Panc1 (cell line): ENCODE data around the gene RWDD1. TPM values are rescaled to one million over a fixed set of nuclear protein-coding genes. Genes with fewer than 3 reads are reported as not detected.
A peak's percentile ranks its signal among the peaks of the same experiment; 100 is the strongest.

Experiments used
- ATAC-seq: fragments of 200-7000 bp; cut with Tn5 transposase; 2 replicates; pipeline ENCODE4 v1.9.1; 2020; ENCODE audit warnings: mild to moderate bottlenecking, moderate library complexity
- BruUV-seq: library from RNA; stranded (reverse); fragments of 400-500 nt; replicated peaks from 2 replicates; lab custom pipeline; 2021; lab: Mats Ljungman, UMichigan
- CTCF ChIA-PET: fragments of 300-600 bp; sonication (Branson Sonifier 250); formaldehyde crosslinking; loops from one replicate; lab custom pipeline; 2022; ENCODE audit warnings: antibody characterized with exemption; lab: Charles Lee
- POLR2A ChIA-PET: fragments of 300-600 bp; sonication (Branson Sonifier 250); formaldehyde crosslinking; loops from one replicate; lab custom pipeline; 2022; ENCODE audit warnings: antibody characterized with exemption; lab: Charles Lee
- DNase-seq: peaks from one replicate; pipeline ENCODE4 v3.0.0-alpha.2; 2010; ENCODE audit warnings: low read depth, low spot score
- H3K27ac ChIP-seq: 2 replicates; pipeline ENCODE4 v1.5.1; 2011; ENCODE audit warnings: mild to moderate bottlenecking, low read length, inconsistent platforms
- H3K27me3 ChIP-seq: fragments of 200-500 bp; sonication (Bioruptor generic); 2 replicates; pipeline ENCODE4 v1.6.0; 2014; ENCODE audit warnings: low read length, inconsistent platforms; ENCODE audit not compliant: control insufficient read depth, insufficient read depth
- H3K36me3 ChIP-seq: fragments of 200-500 bp; sonication (Bioruptor generic); 2 replicates; pipeline ENCODE4 v1.5.1; 2014; ENCODE audit warnings: inconsistent platforms, mild to moderate bottlenecking, low read length, moderate library complexity; ENCODE audit not compliant: control insufficient read depth, insufficient read depth
- H3K4me1 ChIP-seq: 2 replicates; pipeline ENCODE4 v1.5.1; 2011; ENCODE audit warnings: inconsistent platforms, mild to moderate bottlenecking, low read length, moderate library complexity; ENCODE audit not compliant: control insufficient read depth, insufficient read depth
- H3K4me3 ChIP-seq, 2 experiments: 2 replicates each; pipeline ENCODE4 v1.5.1; 2011 to 2012; ENCODE audit warnings: low read depth in 2 of 2, low read length in 2 of 2, mild to moderate bottlenecking in 2 of 2, inconsistent platforms in 1 of 2, moderate library complexity in 1 of 2
- H3K9me3 ChIP-seq: fragments of 200-500 bp; sonication (Bioruptor generic); 2 replicates; pipeline ENCODE4 v1.5.1; 2014; ENCODE audit warnings: low read depth, mild to moderate bottlenecking, inconsistent platforms, low read length, moderate library complexity; ENCODE audit not compliant: control insufficient read depth, insufficient read depth
- SIN3A ChIP-seq: IDR thresholded peaks from 2 replicates; pipeline ENCODE4 v1.6.1; 2012; ENCODE audit warnings: low read depth, mild to moderate bottlenecking, low read length, moderate library complexity, borderline replicate concordance; ENCODE audit not compliant: insufficient read depth
- TCF7L2 ChIP-seq: IDR thresholded peaks from 2 replicates; pipeline ENCODE4 v1.6.1; 2011; ENCODE audit warnings: mild to moderate bottlenecking, low read depth, low read length, inconsistent platforms
- in situ Hi-C: cut with HindIII; loops from 2 replicates; pipeline ENCODE4 v1.10.0; 2016; ENCODE audit warnings: low sequenced_read_pairs, low pct_unique_long_range_greater_than_20kb
- intact Hi-C: fragments of 100-400 bp; cut with micrococcal nuclease; formaldehyde crosslinking; loops from one replicate; pipeline ENCODE4 v1.10.0; 2022; ENCODE audit not compliant: unreplicated experiment
- total RNA-seq: library from RNA; stranded (reverse); gene quantifications from one replicate; pipeline ENCODE4 v1.2.1, GENCODE V29; 2021; ENCODE audit not compliant: unreplicated experiment
- TF ChIP-seq, protein P1 (sequence below), 2 experiments: IDR thresholded peaks; 2 replicates each; pipeline ENCODE4 v1.6.1; 2011 to 2012; ENCODE audit warnings: low read depth in 2 of 2, control low read depth in 1 of 2, low read length in 1 of 2, mild to moderate bottlenecking in 1 of 2, moderate library complexity in 1 of 2; ENCODE audit not compliant: insufficient read depth in 1 of 2
- TF ChIP-seq, protein P2 (sequence below): fragments of 450-650 bp; IDR thresholded peaks from 2 replicates; pipeline ENCODE4 v1.5.1; 2017; ENCODE audit warnings: mild to moderate bottlenecking

Gene RWDD1
- total RNA-seq, 1 experiment from 2014 or later: 68.0 TPM

DNA sequence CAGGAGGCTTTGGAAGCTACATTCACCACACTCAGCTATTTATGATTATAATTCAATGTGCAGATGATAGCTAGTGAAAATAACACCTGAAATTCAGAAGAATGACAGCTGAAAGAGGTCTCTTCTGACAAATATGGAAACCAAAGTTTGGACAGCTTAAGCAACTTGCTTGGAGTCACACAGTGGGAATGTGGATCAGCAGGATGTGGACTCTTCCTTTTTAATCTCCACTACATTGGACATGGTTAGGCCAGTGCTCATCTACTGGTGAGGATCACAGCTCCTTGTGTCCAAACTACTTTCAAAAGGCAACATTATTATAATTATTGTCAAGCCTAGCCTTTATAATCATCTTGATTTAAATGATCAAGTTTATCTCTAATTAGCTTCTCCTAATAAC lies 36.2 kb upstream of the RWDD1 start:
- in situ Hi-C loops (no loop called here), intact Hi-C loops (no loop called here)
- CTCF ChIA-PET: interaction anchor here (0.5 to 1.0 kb wide), 2 partner anchors 26 to 110 kb away, joined by 3 to 13 read pairs; no protein-coding TSS in a partner anchor
- H3K4me3 ChIP-seq: no peak overlapping the region
- no peak for ATAC-seq
- no TSS peak for BruUV-seq
- no peak for DNase-seq
- H3K9me3 ChIP-seq: no peaks in the 10 kb centered on the region
- no peak overlapping the region for H3K27ac ChIP-seq
- H3K27me3 ChIP-seq: peaks cover 47% of the 10 kb centered on the region
- no peaks in the 10 kb centered on the region for H3K36me3 ChIP-seq
- no peaks in the 10 kb centered on the region for H3K4me1 ChIP-seq
- POLR2A ChIA-PET: no interaction called here
- TF ChIP-seq, protein P1, sequence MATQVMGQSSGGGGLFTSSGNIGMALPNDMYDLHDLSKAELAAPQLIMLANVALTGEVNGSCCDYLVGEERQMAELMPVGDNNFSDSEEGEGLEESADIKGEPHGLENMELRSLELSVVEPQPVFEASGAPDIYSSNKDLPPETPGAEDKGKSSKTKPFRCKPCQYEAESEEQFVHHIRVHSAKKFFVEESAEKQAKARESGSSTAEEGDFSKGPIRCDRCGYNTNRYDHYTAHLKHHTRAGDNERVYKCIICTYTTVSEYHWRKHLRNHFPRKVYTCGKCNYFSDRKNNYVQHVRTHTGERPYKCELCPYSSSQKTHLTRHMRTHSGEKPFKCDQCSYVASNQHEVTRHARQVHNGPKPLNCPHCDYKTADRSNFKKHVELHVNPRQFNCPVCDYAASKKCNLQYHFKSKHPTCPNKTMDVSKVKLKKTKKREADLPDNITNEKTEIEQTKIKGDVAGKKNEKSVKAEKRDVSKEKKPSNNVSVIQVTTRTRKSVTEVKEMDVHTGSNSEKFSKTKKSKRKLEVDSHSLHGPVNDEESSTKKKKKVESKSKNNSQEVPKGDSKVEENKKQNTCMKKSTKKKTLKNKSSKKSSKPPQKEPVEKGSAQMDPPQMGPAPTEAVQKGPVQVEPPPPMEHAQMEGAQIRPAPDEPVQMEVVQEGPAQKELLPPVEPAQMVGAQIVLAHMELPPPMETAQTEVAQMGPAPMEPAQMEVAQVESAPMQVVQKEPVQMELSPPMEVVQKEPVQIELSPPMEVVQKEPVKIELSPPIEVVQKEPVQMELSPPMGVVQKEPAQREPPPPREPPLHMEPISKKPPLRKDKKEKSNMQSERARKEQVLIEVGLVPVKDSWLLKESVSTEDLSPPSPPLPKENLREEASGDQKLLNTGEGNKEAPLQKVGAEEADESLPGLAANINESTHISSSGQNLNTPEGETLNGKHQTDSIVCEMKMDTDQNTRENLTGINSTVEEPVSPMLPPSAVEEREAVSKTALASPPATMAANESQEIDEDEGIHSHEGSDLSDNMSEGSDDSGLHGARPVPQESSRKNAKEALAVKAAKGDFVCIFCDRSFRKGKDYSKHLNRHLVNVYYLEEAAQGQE (IDR thresholded peaks at IDR 0.05; ENCODE audit: insufficient read depth in 1 of 2, low read depth in 2 of 2, low read length in 1 of 2): no peak
- TF ChIP-seq, protein P2, sequence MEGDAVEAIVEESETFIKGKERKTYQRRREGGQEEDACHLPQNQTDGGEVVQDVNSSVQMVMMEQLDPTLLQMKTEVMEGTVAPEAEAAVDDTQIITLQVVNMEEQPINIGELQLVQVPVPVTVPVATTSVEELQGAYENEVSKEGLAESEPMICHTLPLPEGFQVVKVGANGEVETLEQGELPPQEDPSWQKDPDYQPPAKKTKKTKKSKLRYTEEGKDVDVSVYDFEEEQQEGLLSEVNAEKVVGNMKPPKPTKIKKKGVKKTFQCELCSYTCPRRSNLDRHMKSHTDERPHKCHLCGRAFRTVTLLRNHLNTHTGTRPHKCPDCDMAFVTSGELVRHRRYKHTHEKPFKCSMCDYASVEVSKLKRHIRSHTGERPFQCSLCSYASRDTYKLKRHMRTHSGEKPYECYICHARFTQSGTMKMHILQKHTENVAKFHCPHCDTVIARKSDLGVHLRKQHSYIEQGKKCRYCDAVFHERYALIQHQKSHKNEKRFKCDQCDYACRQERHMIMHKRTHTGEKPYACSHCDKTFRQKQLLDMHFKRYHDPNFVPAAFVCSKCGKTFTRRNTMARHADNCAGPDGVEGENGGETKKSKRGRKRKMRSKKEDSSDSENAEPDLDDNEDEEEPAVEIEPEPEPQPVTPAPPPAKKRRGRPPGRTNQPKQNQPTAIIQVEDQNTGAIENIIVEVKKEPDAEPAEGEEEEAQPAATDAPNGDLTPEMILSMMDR: no peak

GRCh38 chr6:116536216-116536621 lies 35.1 kb upstream of the RWDD1 start:
- TF ChIP-seq SIN3A (no peak), TCF7L2 (0 out of 2 replicates have a peak, but pooled peaks have one; percentile 30)
- TF ChIP-seq, protein P2: peak; percentile 88
- peak; percentile 58 for DNase-seq
- no peak for ATAC-seq
- CTCF ChIA-PET: no interaction called here
- H3K4me3 ChIP-seq: no peak overlapping the region
- intact Hi-C loops: no loop called here
- no peaks in the 10 kb centered on the region for H3K36me3 ChIP-seq
- H3K27ac ChIP-seq: no peak overlapping the region
- no TSS peak for BruUV-seq
- in situ Hi-C loops: no loop called here
- POLR2A ChIA-PET: no interaction called here
- H3K9me3 ChIP-seq: no peaks in the 10 kb centered on the region
- H3K4me1 ChIP-seq: no peaks in the 10 kb centered on the region
- H3K27me3 ChIP-seq: peaks cover 47% of the 10 kb centered on the region
